ENCODE data around the gene TEFM.
"Not testable (repeated sequence)": the region's sequence is repeated elsewhere in the genome, so short reads cannot be mapped to it uniquely, and the experiment has no call there.

Gene TEFM

GRCh38 chr17:30906101-30906911, at the start of gene TEFM:
Gene TEFM (minus strand): TSS chr17:30906238. CDS start chr17:30906198, 40 bp downstream.
- DNase-seq: peak; percentile 82 to 87

- DNase-seq: peak; percentile 44 to 67
Measured at GRCh38 chr17:30954046-30954830, 48.2 kb upstream of the TEFM start.

GRCh38 chr17:30952638-30953393, 46.8 kb upstream of the TEFM start:
- DNase-seq: peak in 1 of 2 donors; percentile 47

- DNase-seq: peak; percentile 16 to 83
Measured at GRCh38 chr17:30950669-30951399, 44.8 kb upstream of the TEFM start.

GRCh38 chr17:30950189-30950588, 44.2 kb upstream of the TEFM start:
- DNase-seq: no peak

- no peak for DNase-seq
Measured at GRCh38 chr17:30947796-30948195, 41.8 kb upstream of the TEFM start.

- DNase-seq: no peak
Measured at GRCh38 chr17:30942308-30943079, 36.5 kb upstream of the TEFM start.

- DNase-seq: no peak
Measured at GRCh38 chr17:30939051-30939689, 33.1 kb upstream of the TEFM start.

GRCh38 chr17:30933966-30934365, 27.9 kb upstream of the TEFM start:
- DNase-seq: no peak

- DNase-seq: not testable (repeated sequence)
Measured at GRCh38 chr17:30931582-30931981, 25.5 kb upstream of the TEFM start.

GRCh38 chr17:30930495-30930894, 24.5 kb upstream of the TEFM start:
- DNase-seq: no peak

- not testable (repeated sequence) for DNase-seq
Measured at GRCh38 chr17:30929861-30930260, 23.8 kb upstream of the TEFM start.

GRCh38 chr17:30929081-30929633, 23.1 kb upstream of the TEFM start:
- no peak for DNase-seq

GRCh38 chr17:30928584-30928983, 22.5 kb upstream of the TEFM start:
- DNase-seq: no peak

- no peak for DNase-seq
Measured at GRCh38 chr17:30927756-30928155, 21.7 kb upstream of the TEFM start.

GRCh38 chr17:30926516-30926915, 20.5 kb upstream of the TEFM start:
- no peak for DNase-seq

- no peak for DNase-seq
Measured at GRCh38 chr17:30924341-30924740, 18.3 kb upstream of the TEFM start.

GRCh38 chr17:30922235-30923030, 16.4 kb upstream of the TEFM start:
- no peak for DNase-seq

GRCh38 chr17:30921544-30922196, 15.6 kb upstream of the TEFM start, which contains the start of gene ADAP2:
Gene ADAP2 (plus strand): TSS chr17:30921945. CDS start chr17:30922015, 70 bp downstream.
- peak in 1 of 2 donors; percentile 22 for DNase-seq
